Measurements from ENCODE around the gene RTN4IP1. TPM values are rescaled to one million over a fixed set of nuclear protein-coding genes. Genes with fewer than 3 reads are reported as not detected.

Gene RTN4IP1
- polyA plus RNA-seq, 1 experiment: 3.1 TPM

GRCh38 chr6:106536851-106537250 is 92.4 kb downstream of the RTN4IP1 start:
- POLR2A ChIA-PET: no interaction called here
- CTCF ChIA-PET: no interaction called here
- Histone ChIP-seq H3K27me3 (ENCODE audit: control insufficient read depth, insufficient read depth, low read length) (no peaks in the 10 kb centered on the region), H3K4me3 (ENCODE audit: low read depth, low read length) (no peak overlapping the region), H3K36me3 (ENCODE audit: control insufficient read depth, insufficient read depth, low read length) (no peaks in the 10 kb centered on the region)
- DNase-seq (ENCODE audit: low read depth): no peak
- TF ChIP-seq CTCF (IDR thresholded peaks at IDR 0.05; ENCODE audit: insufficient read depth, low read depth, low read length): no peak

GRCh38 chr6:106536357-106536756 is 92.9 kb downstream of the RTN4IP1 start:
- Histone ChIP-seq H3K4me3 (ENCODE audit: low read depth, low read length) (no peak overlapping the region), H3K27me3 (ENCODE audit: control insufficient read depth, insufficient read depth, low read length) (no peaks in the 10 kb centered on the region), H3K36me3 (ENCODE audit: control insufficient read depth, insufficient read depth, low read length) (no peaks in the 10 kb centered on the region)
- TF ChIP-seq CTCF (IDR thresholded peaks at IDR 0.05; ENCODE audit: insufficient read depth, low read depth, low read length): no peak
- ChIA-PET POLR2A (no interaction called here), CTCF (no interaction called here)
- DNase-seq (ENCODE audit: low read depth): no peak

- Histone ChIP-seq H3K36me3 (ENCODE audit: control insufficient read depth, insufficient read depth, low read length) (no peaks in the 10 kb centered on the region), H3K27me3 (ENCODE audit: control insufficient read depth, insufficient read depth, low read length) (no peaks in the 10 kb centered on the region), H3K4me3 (ENCODE audit: low read depth, low read length) (no peak overlapping the region)
- CTCF ChIA-PET: interaction anchor here (1.5 kb wide), 1 partner anchor 8 kb away, joined by 5 read pairs; no protein-coding TSS in a partner anchor
- TF ChIP-seq CTCF (IDR thresholded peaks at IDR 0.05; ENCODE audit: insufficient read depth, low read depth, low read length): no peak
- no peak for DNase-seq (ENCODE audit: low read depth)
- POLR2A ChIA-PET: no interaction called here
These were observed 94.3 kb downstream of the RTN4IP1 start for GRCh38 chr6:106535012-106535411.

GRCh38 chr6:106534564-106534982 is 94.7 kb downstream of the RTN4IP1 start:
- ChIA-PET CTCF (interaction anchor here (0.8 to 1.5 kb wide), 2 partner anchors 9 to 1194 kb away, joined by 3 to 5 read pairs; no protein-coding TSS in a partner anchor), POLR2A (no interaction called here)
- no peaks in the 10 kb centered on the region for H3K36me3 ChIP-seq (ENCODE audit: control insufficient read depth, insufficient read depth, low read length)
- DNase-seq (ENCODE audit: low read depth): no peak
- no peaks in the 10 kb centered on the region for H3K27me3 ChIP-seq (ENCODE audit: control insufficient read depth, insufficient read depth, low read length)
- TF ChIP-seq CTCF (IDR thresholded peaks at IDR 0.05; ENCODE audit: insufficient read depth, low read depth, low read length): no peak
- H3K4me3 ChIP-seq (ENCODE audit: low read depth, low read length): no peak overlapping the region

GRCh38 chr6:106534004-106534403 is 95.3 kb downstream of the RTN4IP1 start:
- no peaks in the 10 kb centered on the region for H3K36me3 ChIP-seq (ENCODE audit: control insufficient read depth, insufficient read depth, low read length)
- POLR2A ChIA-PET: no interaction called here
- no peaks in the 10 kb centered on the region for H3K27me3 ChIP-seq (ENCODE audit: control insufficient read depth, insufficient read depth, low read length)
- DNase-seq (ENCODE audit: low read depth): no peak
- no peak overlapping the region for H3K4me3 ChIP-seq (ENCODE audit: low read depth, low read length)
- TF ChIP-seq CTCF (IDR thresholded peaks at IDR 0.05; ENCODE audit: insufficient read depth, low read depth, low read length): no peak
- CTCF ChIA-PET: interaction anchor here (0.8 to 1.5 kb wide), 2 partner anchors 9 to 1193 kb away, joined by 3 to 5 read pairs; no protein-coding TSS in a partner anchor

All from BJ (cell line).